22Rv1 (cell line): ENCODE results near the gene TNFRSF8.

ENCODE experiments used
- H3K27ac ChIP-seq: fragments of 450-650 bp; 2 replicates; pipeline ENCODE4 v1.5.1; 2017
- CTCF ChIP-seq: fragments of 450-650 bp; IDR thresholded peaks from 2 replicates; pipeline ENCODE4 v1.5.1; 2017; ENCODE audit warnings: mild to moderate bottlenecking
- ZFX ChIP-seq: fragments of 450-650 bp; IDR thresholded peaks from 2 replicates; pipeline ENCODE4 v1.6.1; 2017; ENCODE audit warnings: antibody characterized with exemption, borderline replicate concordance

TNFRSF8 gene

GRCh38 chr1:12140515-12141162 is 77.5 kb downstream of the TNFRSF8 start:
- TF ChIP-seq CTCF (no peak), ZFX (no peak)
- no peak overlapping the region for H3K27ac ChIP-seq

- no peak overlapping the region for H3K27ac ChIP-seq
- TF ChIP-seq ZFX: no peak
- no peak for TF ChIP-seq CTCF
These were observed 78.2 kb downstream of the TNFRSF8 start for GRCh38 chr1:12141163-12141850.

GRCh38 chr1:12142141-12142823 is 79.2 kb downstream of the TNFRSF8 start:
- TF ChIP-seq ZFX: no peak
- TF ChIP-seq CTCF: no peak
- no peak overlapping the region for H3K27ac ChIP-seq

- H3K27ac ChIP-seq: no peak overlapping the region
These were observed 80.0 kb downstream of the TNFRSF8 start for GRCh38 chr1:12142891-12143630.

GRCh38 chr1:12143631-12144155 is 80.6 kb downstream of the TNFRSF8 start:
- no peak overlapping the region for H3K27ac ChIP-seq
- no peak for TF ChIP-seq ZFX
- no peak for TF ChIP-seq CTCF

More at GRCh38 chr1:12142891-12143630, 80.0 kb downstream of the TNFRSF8 start:
- no peak for TF ChIP-seq CTCF
- no peak for TF ChIP-seq ZFX

GRCh38 chr1:12144236-12144635 is 81.1 kb downstream of the TNFRSF8 start:
- no peak for TF ChIP-seq CTCF
- no peak overlapping the region for H3K27ac ChIP-seq
